Measurements from ENCODE around the gene DNAH1.

GRCh38 chr3:52370531-52370930 lies 54.4 kb downstream of the DNAH1 start:
- TF ChIP-seq CTCF (conservative IDR thresholded peaks at IDR 0.05; ENCODE audit: low read depth, low read length), result no peak
- no peak for TF ChIP-seq MAFK (IDR thresholded peaks at IDR 0.05; ENCODE audit: low read depth, low read length)
- TF ChIP-seq RAD21 (IDR thresholded peaks at IDR 0.05; ENCODE audit: low read length), result no peak
- no peak for TF ChIP-seq POLR2A (IDR thresholded peaks at IDR 0.05; ENCODE audit: low read depth, low read length)
- TF ChIP-seq CHD1 (IDR thresholded peaks at IDR 0.05; ENCODE audit: low read depth, low read length), result no peak
- no peak for TF ChIP-seq RFX5 (IDR thresholded peaks at IDR 0.05; ENCODE audit: low read depth, low read length)
- no peak for TF ChIP-seq MAZ (IDR thresholded peaks at IDR 0.05; ENCODE audit: borderline replicate concordance, low read depth, low read length)
- no peak for TF ChIP-seq MXI1 (IDR thresholded peaks at IDR 0.05; ENCODE audit: borderline replicate concordance, low read depth, low read length)
- TF ChIP-seq, protein P1, sequence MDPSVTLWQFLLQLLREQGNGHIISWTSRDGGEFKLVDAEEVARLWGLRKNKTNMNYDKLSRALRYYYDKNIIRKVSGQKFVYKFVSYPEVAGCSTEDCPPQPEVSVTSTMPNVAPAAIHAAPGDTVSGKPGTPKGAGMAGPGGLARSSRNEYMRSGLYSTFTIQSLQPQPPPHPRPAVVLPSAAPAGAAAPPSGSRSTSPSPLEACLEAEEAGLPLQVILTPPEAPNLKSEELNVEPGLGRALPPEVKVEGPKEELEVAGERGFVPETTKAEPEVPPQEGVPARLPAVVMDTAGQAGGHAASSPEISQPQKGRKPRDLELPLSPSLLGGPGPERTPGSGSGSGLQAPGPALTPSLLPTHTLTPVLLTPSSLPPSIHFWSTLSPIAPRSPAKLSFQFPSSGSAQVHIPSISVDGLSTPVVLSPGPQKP (IDR thresholded peaks at IDR 0.05; ENCODE audit: borderline replicate concordance, low read depth, low read length), result no peak
- TF ChIP-seq NFE2L2 (IDR thresholded peaks at IDR 0.05; ENCODE audit: low read depth, low read length), result no peak
- TF ChIP-seq BHLHE40 (IDR thresholded peaks at IDR 0.05; ENCODE audit: low read depth, low read length), result no peak
- TF ChIP-seq RCOR1 (IDR thresholded peaks at IDR 0.05; ENCODE audit: insufficient replicate concordance, low read length), result no peak
